ENCODE measurements around the gene MYDGF.

Gene MYDGF

DNA sequence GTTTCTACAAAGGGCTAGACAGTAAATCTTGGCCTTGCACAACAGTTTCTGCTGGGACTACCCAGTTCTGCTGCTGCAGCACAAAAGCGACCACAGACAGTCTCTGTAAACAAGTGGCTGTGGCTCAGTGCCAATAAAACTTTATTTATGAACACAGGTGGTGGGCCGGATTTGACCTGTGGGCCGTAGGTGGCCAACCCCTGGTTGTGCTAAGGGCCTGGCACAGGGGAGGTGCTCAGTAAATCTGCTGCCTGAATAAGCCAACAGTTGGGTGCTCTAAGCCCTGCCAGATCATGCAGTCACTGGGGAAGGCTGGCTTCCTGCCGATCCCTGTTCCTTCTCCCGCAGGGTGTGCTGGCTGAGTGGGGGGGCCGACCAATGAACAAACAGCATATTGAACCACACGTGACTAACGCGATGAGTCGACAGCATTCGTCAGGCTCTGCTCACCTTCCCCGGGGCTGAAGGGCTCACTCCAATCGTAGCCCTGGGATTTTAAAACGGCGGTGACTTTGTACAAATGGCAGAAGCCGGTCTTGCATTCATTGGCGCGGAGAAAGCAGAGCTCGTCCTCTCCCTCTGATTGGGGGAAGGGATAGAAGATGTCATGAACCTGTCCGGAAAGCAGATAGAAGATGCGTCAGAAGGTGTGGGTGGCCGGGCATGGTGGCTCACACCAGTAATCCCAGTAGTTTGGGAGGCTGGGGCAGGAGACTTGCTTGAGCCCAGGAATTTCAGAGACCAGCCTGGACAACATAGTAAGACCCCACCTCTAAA, 24.3 kb upstream of the MYDGF start (continued):
- TF ChIP-seq, protein P1, sequence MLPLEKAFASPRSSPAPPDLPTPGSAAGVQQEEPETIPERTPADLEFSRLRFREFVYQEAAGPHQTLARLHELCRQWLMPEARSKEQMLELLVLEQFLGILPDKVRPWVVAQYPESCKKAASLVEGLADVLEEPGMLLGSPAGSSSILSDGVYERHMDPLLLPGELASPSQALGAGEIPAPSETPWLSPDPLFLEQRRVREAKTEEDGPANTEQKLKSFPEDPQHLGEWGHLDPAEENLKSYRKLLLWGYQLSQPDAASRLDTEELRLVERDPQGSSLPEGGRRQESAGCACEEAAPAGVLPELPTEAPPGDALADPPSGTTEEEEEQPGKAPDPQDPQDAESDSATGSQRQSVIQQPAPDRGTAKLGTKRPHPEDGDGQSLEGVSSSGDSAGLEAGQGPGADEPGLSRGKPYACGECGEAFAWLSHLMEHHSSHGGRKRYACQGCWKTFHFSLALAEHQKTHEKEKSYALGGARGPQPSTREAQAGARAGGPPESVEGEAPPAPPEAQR (tag by site-specific recombination; IDR thresholded peaks at IDR 0.05), result no peak
- TF ChIP-seq ZBTB49 (tag by site-specific recombination; IDR thresholded peaks at IDR 0.05; ENCODE audit: low read depth), result no peak
- peak; percentile 65 for TF ChIP-seq ZBTB17 (tag by site-specific recombination; IDR thresholded peaks at IDR 0.05)
- no peak for TF ChIP-seq GLI2 (tag by site-specific recombination; IDR thresholded peaks at IDR 0.05; ENCODE audit: borderline replicate concordance, low read depth)
- TF ChIP-seq KLF1 (tag by site-specific recombination; IDR thresholded peaks at IDR 0.05), result no peak
- no peak for TF ChIP-seq REPIN1 (tag by site-specific recombination; IDR thresholded peaks at IDR 0.05; ENCODE audit: low read depth)
- no peak for TF ChIP-seq GLIS2 (tag by site-specific recombination; IDR thresholded peaks at IDR 0.05)
- no peak for TF ChIP-seq ZNF335 (tag by site-specific recombination; conservative IDR thresholded peaks at IDR 0.05)
- no peak for TF ChIP-seq OVOL3 (tag by site-specific recombination; IDR thresholded peaks at IDR 0.05)
- peak; percentile 93 for TF ChIP-seq ZNF561 (tag by site-specific recombination; IDR thresholded peaks at IDR 0.05; ENCODE audit: borderline replicate concordance)
- TF ChIP-seq, protein P2, sequence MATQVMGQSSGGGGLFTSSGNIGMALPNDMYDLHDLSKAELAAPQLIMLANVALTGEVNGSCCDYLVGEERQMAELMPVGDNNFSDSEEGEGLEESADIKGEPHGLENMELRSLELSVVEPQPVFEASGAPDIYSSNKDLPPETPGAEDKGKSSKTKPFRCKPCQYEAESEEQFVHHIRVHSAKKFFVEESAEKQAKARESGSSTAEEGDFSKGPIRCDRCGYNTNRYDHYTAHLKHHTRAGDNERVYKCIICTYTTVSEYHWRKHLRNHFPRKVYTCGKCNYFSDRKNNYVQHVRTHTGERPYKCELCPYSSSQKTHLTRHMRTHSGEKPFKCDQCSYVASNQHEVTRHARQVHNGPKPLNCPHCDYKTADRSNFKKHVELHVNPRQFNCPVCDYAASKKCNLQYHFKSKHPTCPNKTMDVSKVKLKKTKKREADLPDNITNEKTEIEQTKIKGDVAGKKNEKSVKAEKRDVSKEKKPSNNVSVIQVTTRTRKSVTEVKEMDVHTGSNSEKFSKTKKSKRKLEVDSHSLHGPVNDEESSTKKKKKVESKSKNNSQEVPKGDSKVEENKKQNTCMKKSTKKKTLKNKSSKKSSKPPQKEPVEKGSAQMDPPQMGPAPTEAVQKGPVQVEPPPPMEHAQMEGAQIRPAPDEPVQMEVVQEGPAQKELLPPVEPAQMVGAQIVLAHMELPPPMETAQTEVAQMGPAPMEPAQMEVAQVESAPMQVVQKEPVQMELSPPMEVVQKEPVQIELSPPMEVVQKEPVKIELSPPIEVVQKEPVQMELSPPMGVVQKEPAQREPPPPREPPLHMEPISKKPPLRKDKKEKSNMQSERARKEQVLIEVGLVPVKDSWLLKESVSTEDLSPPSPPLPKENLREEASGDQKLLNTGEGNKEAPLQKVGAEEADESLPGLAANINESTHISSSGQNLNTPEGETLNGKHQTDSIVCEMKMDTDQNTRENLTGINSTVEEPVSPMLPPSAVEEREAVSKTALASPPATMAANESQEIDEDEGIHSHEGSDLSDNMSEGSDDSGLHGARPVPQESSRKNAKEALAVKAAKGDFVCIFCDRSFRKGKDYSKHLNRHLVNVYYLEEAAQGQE (tag by site-specific recombination; IDR thresholded peaks at IDR 0.05), result no peak
- TF ChIP-seq TRIM28 (IDR thresholded peaks at IDR 0.05; ENCODE audit: borderline replicate concordance, low read length), result no peak
- no peak for TF ChIP-seq ZNF629 (tag by site-specific recombination; IDR thresholded peaks at IDR 0.05)
- peak; percentile 26; the same call in 1 of the 2 replicates for TF ChIP-seq IKZF3 (tag by site-specific recombination; IDR thresholded peaks at IDR 0.05)
- no peak for TF ChIP-seq TCF7L2 (IDR thresholded peaks at IDR 0.05; ENCODE audit: borderline replicate concordance, low read depth, low read length)
- TF ChIP-seq MZF1 (tag by site-specific recombination; IDR thresholded peaks at IDR 0.05; ENCODE audit: borderline replicate concordance), result no peak
- no peak for TF ChIP-seq ZNF311 (tag by site-specific recombination; IDR thresholded peaks at IDR 0.05; ENCODE audit: borderline replicate concordance)
- no peak for TF ChIP-seq ZNF169 (tag by site-specific recombination; IDR thresholded peaks at IDR 0.05)
- TF ChIP-seq ZNF394 (tag by site-specific recombination; IDR thresholded peaks at IDR 0.05; ENCODE audit: borderline replicate concordance), result no peak
- TF ChIP-seq, protein P3, sequence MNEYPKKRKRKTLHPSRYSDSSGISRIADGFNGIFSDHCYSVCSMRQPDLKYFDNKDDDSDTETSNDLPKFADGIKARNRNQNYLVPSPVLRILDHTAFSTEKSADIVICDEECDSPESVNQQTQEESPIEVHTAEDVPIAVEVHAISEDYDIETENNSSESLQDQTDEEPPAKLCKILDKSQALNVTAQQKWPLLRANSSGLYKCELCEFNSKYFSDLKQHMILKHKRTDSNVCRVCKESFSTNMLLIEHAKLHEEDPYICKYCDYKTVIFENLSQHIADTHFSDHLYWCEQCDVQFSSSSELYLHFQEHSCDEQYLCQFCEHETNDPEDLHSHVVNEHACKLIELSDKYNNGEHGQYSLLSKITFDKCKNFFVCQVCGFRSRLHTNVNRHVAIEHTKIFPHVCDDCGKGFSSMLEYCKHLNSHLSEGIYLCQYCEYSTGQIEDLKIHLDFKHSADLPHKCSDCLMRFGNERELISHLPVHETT (tag by site-specific recombination; IDR thresholded peaks at IDR 0.05), result no peak
- no peak for TF ChIP-seq TSHZ1 (tag by site-specific recombination; IDR thresholded peaks at IDR 0.05; ENCODE audit: borderline replicate concordance)
- peak; percentile 65 for TF ChIP-seq PATZ1 (tag by site-specific recombination; IDR thresholded peaks at IDR 0.05)
- TF ChIP-seq ZBTB1 (tag by site-specific recombination; IDR thresholded peaks at IDR 0.05), result no peak
